Peyer's patch (tissue), 4 donors: ENCODE data around the gene NCKAP5. TPM values are rescaled to one million over a fixed set of nuclear protein-coding genes. Genes with fewer than 3 reads are reported as not detected.

ENCODE experiments used
- DNase-seq, 3 donors: peaks; one replicate each; pipeline ENCODE4 v3.0.0-alpha.2; 2017 to 2019
- H3K27ac ChIP-seq, 4 donors: fragments of 200-600 bp; sonication (generic); one replicate each; pipeline ENCODE4 v1.5.1; 2016 to 2019
- H3K27me3 ChIP-seq, 2 donors: fragments of 200-600 bp; sonication (generic); one replicate each; pipeline ENCODE4 v1.5.1; 2019
- H3K36me3 ChIP-seq, 3 donors: fragments of 200-600 bp; sonication (generic); one replicate each; pipeline ENCODE4 v1.5.1; 2016 to 2019
- H3K4me1 ChIP-seq, 4 donors: fragments of 200-600 bp; sonication (generic); one replicate each; pipeline ENCODE4 v1.5.1; 2016 to 2019
- H3K4me3 ChIP-seq, 4 donors: fragments of 200-600 bp; sonication (generic); 1 replicate in 3 of 4; 2 replicates in 1 of 4; pipeline ENCODE4 v1.5.1; 2016 to 2019; ENCODE audit warnings: mild to moderate bottlenecking in 1 of 4
- H3K9me3 ChIP-seq, 4 donors: fragments of 200-600 bp; sonication (generic); one replicate each; pipeline ENCODE4 v1.5.1; 2016 to 2019; ENCODE audit warnings: mild to moderate bottlenecking in 1 of 4
- CTCF ChIP-seq, 6 experiments: fragments of 450-650 bp in 4 of 6; fragments of 200-600 bp in 2 of 6; sonication (generic) in 1 of 6; IDR thresholded peaks; one replicate each; pipeline ENCODE4 v1.5.1; 2017 to 2019; ENCODE audit warnings: antibody characterized with exemption in 6 of 6, mild to moderate bottlenecking in 3 of 6, moderate library complexity in 1 of 6
- POLR2A ChIP-seq, 2 donors: fragments of 450-650 bp; IDR thresholded peaks; one replicate each; pipeline ENCODE4 v1.5.1; 2017; ENCODE audit warnings: antibody characterized with exemption in 2 of 2, mild to moderate bottlenecking in 2 of 2, moderate library complexity in 2 of 2
- total RNA-seq, 4 donors: library from RNA; depleted of rRNA; stranded (reverse); fragments of >200 nt; gene quantifications; one replicate each; pipeline ENCODE4 v1.1.0, GENCODE V29; 2016

NCKAP5 gene
- total RNA-seq, 4 donors from 2014 or later, result 9.1 to 28.5 (median 22.5) TPM

GRCh38 chr2:133197156-133197555, 371.1 kb downstream of the NCKAP5 start:
- Histone ChIP-seq H3K27me3 (no peaks in the 10 kb centered on the region), H3K4me1 (no peaks in the 10 kb centered on the region), H3K27ac (no peak overlapping the region), H3K9me3 (no peaks in the 10 kb centered on the region), H3K36me3 (no peaks in the 10 kb centered on the region), H3K4me3 (no peak overlapping the region)
- no peak for DNase-seq
- no peak for TF ChIP-seq POLR2A (IDR thresholded peaks at IDR 0.05)
- no peak for TF ChIP-seq CTCF (IDR thresholded peaks at IDR 0.05)

- Histone ChIP-seq H3K4me1 (no peaks in the 10 kb centered on the region), H3K9me3 (no peaks in the 10 kb centered on the region), H3K4me3 (no peak overlapping the region), H3K36me3 (no peaks in the 10 kb centered on the region), H3K27ac (no peak overlapping the region), H3K27me3 (no peaks in the 10 kb centered on the region)
- TF ChIP-seq POLR2A (IDR thresholded peaks at IDR 0.05) (no peak), CTCF (IDR thresholded peaks at IDR 0.05) (no peak)
- DNase-seq, result no peak
Measured at GRCh38 chr2:133194777-133195335, 373.4 kb downstream of the NCKAP5 start.

DNA sequence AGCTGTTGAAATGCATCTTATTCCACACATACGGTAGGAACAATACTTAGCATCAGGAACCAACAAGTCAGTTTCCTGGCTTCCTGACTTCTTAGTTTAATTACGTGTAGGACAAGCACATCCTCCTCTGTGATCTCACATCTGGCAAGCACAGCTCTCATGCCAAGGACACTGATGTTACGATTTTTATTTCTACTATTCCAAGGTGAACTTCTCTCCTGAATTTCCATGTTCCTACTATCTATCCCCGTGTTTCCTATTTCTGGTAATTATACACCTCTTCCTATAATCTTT, 374.0 kb downstream of the NCKAP5 start:
- no peaks in the 10 kb centered on the region for H3K4me1 ChIP-seq
- no peak for TF ChIP-seq CTCF (IDR thresholded peaks at IDR 0.05)
- TF ChIP-seq POLR2A (IDR thresholded peaks at IDR 0.05), result no peak
- H3K9me3 ChIP-seq, result no peaks in the 10 kb centered on the region
- no peak overlapping the region for H3K4me3 ChIP-seq
- no peaks in the 10 kb centered on the region for H3K36me3 ChIP-seq
- no peaks in the 10 kb centered on the region for H3K27me3 ChIP-seq
- DNase-seq, result no peak
- no peak overlapping the region for H3K27ac ChIP-seq

- no peak for DNase-seq
- Histone ChIP-seq H3K27me3 (no peaks in the 10 kb centered on the region), H3K4me3 (no peak overlapping the region), H3K4me1 (no peaks in the 10 kb centered on the region), H3K9me3 (no peaks in the 10 kb centered on the region), H3K36me3 (no peaks in the 10 kb centered on the region), H3K27ac (no peak overlapping the region)
- TF ChIP-seq CTCF (IDR thresholded peaks at IDR 0.05) (no peak), POLR2A (IDR thresholded peaks at IDR 0.05) (no peak)
Measured at GRCh38 chr2:133193544-133194361, 374.5 kb downstream of the NCKAP5 start.

DNA sequence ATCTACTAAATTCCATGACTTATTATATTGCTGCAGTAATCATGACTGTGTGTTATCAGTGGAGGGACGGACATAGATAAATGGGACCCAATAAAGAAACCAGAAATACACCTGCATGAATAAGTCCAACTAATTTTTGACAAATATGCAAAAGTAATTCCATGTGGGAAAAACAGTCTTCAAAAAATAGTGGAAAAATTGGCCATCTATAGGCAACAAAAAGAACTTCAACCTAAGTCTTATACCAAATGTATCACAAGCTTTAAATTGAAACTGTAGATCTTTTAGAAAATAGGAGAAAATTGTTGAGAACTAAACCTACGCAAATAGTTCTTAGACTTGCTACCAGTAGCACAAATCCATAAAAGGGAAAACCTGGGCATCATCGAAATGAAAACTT, 376.2 kb downstream of the NCKAP5 start:
- no peak for DNase-seq
- no peaks in the 10 kb centered on the region for H3K36me3 ChIP-seq
- no peak overlapping the region for H3K4me3 ChIP-seq
- H3K9me3 ChIP-seq, result no peaks in the 10 kb centered on the region
- H3K27ac ChIP-seq, result no peak overlapping the region
- H3K27me3 ChIP-seq, result no peaks in the 10 kb centered on the region
- H3K4me1 ChIP-seq, result no peaks in the 10 kb centered on the region
- TF ChIP-seq CTCF (IDR thresholded peaks at IDR 0.05) (no peak), POLR2A (IDR thresholded peaks at IDR 0.05) (no peak)
